22Rv1 (cell line): ENCODE results near the gene DUSP1.

Experiments used
- ZFX ChIP-seq: fragments of 450-650 bp; IDR thresholded peaks from 2 replicates; pipeline ENCODE4 v1.6.1; 2017; ENCODE audit warnings: antibody characterized with exemption, borderline replicate concordance
- TF ChIP-seq, protein P1 (sequence below): fragments of 450-650 bp; IDR thresholded peaks from 2 replicates; pipeline ENCODE4 v1.5.1; 2017; ENCODE audit warnings: mild to moderate bottlenecking

- TF ChIP-seq, protein P1, sequence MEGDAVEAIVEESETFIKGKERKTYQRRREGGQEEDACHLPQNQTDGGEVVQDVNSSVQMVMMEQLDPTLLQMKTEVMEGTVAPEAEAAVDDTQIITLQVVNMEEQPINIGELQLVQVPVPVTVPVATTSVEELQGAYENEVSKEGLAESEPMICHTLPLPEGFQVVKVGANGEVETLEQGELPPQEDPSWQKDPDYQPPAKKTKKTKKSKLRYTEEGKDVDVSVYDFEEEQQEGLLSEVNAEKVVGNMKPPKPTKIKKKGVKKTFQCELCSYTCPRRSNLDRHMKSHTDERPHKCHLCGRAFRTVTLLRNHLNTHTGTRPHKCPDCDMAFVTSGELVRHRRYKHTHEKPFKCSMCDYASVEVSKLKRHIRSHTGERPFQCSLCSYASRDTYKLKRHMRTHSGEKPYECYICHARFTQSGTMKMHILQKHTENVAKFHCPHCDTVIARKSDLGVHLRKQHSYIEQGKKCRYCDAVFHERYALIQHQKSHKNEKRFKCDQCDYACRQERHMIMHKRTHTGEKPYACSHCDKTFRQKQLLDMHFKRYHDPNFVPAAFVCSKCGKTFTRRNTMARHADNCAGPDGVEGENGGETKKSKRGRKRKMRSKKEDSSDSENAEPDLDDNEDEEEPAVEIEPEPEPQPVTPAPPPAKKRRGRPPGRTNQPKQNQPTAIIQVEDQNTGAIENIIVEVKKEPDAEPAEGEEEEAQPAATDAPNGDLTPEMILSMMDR: no peak
- TF ChIP-seq ZFX: no peak
Measured at GRCh38 chr5:172819569-172819968, 48.6 kb upstream of the DUSP1 start.
